Lower leg skin (tissue), 4 donors: ENCODE data around the gene FAM114A1. TPM values are rescaled to one million over a fixed set of nuclear protein-coding genes. Genes with fewer than 3 reads are reported as not detected.

Source experiments
- DNase-seq, 2 donors: peaks; one replicate each; pipeline ENCODE4 v3.0.0-alpha.2; 2019; ENCODE audit warnings: low spot score in 2 of 2
- H3K4me3 ChIP-seq: fragments of 200-600 bp; sonication (generic); 2 replicates; pipeline ENCODE4 v1.5.1; 2017; ENCODE audit warnings: mild to moderate bottlenecking, low read depth; ENCODE audit not compliant: poor library complexity, severe bottlenecking
- CTCF ChIP-seq, 3 donors: fragments of 450-650 bp; IDR thresholded peaks; one replicate each; pipeline ENCODE4 v1.5.1; 2016; ENCODE audit warnings: antibody characterized with exemption in 3 of 3, mild to moderate bottlenecking in 3 of 3, moderate library complexity in 2 of 3
- POLR2A ChIP-seq, 2 donors: fragments of 450-650 bp; IDR thresholded peaks; one replicate each; pipeline ENCODE4 v1.6.1; 2016 to 2017; ENCODE audit warnings: antibody characterized with exemption in 2 of 2, mild to moderate bottlenecking in 1 of 2, moderate library complexity in 1 of 2
- WGBS, 2 donors: methylation state at CpG; one replicate each; pipeline ENCODE4 v1.1.5; 2018; 5-methylcytosine and 5-hydroxymethylcytosine counted together
- intact Hi-C: fragments of 100-400 bp; cut with DNase I; formaldehyde crosslinking; loops from one replicate; pipeline ENCODE4 v1.15.0; 2023; ENCODE audit warnings: low total_unique reads
- total RNA-seq, 4 donors: library from RNA; depleted of rRNA; stranded (reverse); fragments of >200 nt; gene quantifications; one replicate each; pipeline ENCODE4 v1.1.0, GENCODE V29; 2016

The FAM114A1 gene
- total RNA-seq, 4 donors from 2014 or later, result 49.8 to 71.0 (median 54.6) TPM

DNA sequence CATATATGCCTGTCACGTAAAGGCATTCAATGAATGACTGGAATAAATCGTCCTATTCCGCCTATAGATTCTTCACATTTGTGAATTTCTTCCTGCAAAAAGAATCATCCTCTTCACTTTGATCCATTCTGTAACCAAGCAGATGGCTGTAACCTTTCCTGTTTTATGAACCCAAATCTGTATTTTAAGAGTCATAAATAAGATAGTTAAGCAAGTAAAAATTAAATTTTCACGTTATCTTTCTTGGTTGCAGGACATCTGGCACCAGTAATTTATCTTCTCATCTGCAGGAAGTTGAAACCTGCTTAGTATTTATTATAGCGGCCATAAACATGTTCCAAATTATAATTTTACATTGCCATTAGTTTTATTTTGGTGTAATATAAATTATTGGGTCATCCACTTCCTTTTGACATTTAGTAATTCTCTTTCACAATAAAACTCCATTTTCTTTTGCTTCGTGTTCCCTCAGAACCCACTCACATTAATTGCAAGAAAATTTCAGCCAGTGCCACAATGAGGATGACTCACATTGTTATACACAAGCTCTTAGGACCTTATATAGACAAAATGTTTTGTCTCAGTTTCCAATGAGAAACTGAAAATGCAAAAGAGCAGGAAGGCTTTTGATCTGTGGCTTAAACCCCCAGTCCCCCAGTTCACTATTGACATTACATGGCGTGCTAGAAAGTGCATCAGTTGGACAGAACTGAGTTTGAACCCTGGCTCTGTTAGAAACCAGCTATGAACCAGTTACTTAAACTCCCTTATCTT is 113.5 kb downstream of the FAM114A1 start:
- no peak for DNase-seq
- no peak overlapping the region for H3K4me3 ChIP-seq
- 59 to 69% methylated on average over 7 of the region's 7 CpGs for WGBS, 2 donors
- no peak for TF ChIP-seq CTCF (IDR thresholded peaks at IDR 0.05)
- no peak for TF ChIP-seq POLR2A (IDR thresholded peaks at IDR 0.05)
- intact Hi-C loops, result no loop called here

DNA sequence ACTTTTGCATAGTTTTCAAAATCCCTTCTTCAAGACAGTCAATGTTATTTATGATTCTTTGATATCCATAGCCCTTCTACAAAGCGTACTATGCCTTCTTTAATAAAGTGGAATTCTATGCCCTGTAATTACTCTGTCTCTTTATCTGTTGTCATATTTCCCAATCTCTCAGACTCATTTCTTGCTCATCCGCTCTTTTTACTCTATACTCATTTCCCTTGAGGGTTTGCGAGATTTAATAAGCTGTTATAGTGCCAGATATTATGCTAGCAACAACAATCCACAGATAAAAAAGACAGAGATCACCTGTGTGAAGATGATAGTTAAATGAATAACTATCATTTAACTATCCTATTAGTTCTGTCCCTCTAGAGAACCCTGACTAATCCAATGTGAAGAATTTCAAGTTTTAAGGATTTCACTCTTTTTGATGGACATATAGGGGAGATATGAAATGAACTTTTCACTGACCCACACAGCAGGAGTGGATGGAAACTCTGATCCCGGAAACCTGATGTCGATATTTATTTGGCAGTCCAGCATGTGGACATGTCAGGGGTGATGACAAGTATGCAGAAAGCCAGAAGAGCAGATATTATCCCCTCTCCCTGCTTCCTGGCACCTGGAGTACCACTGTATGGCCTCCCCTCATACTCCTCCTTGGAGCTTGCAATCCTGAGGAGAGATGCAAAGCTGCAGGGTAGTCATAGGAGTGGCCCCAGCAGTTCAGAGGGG is 114.9 kb downstream of the FAM114A1 start:
- 77 to 79% methylated on average over 5 of the region's 5 CpGs for WGBS, 2 donors
- H3K4me3 ChIP-seq, result no peak overlapping the region
- TF ChIP-seq POLR2A (IDR thresholded peaks at IDR 0.05) (no peak), CTCF (IDR thresholded peaks at IDR 0.05) (no peak)
- DNase-seq, result no peak
- intact Hi-C loops, result no loop called here

DNA sequence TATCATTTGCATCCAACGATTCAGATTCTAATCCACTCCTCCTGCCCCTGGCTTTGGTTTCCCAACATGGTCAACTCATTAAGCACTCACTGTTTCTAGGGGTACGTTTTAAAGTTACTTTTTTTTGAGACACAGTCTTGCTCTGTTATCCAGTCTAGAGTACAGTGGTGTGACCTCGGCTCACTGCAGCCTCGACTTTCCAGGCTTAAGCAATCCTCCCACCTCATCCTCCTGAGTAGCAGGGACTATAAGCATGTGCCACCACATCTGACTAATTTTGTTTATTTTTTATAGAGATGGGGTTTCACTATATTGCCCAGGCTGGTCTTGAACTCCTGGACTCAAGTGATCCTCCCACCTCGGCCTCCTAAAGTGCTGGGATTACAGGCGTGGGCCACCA is 115.7 kb downstream of the FAM114A1 start:
- no peak overlapping the region for H3K4me3 ChIP-seq
- TF ChIP-seq POLR2A (IDR thresholded peaks at IDR 0.05) (no peak), CTCF (IDR thresholded peaks at IDR 0.05) (no peak)
- intact Hi-C loops, result no loop called here
- 88 to 92% methylated on average over 6 of the region's 6 CpGs for WGBS, 2 donors
- DNase-seq, result no peak

DNA sequence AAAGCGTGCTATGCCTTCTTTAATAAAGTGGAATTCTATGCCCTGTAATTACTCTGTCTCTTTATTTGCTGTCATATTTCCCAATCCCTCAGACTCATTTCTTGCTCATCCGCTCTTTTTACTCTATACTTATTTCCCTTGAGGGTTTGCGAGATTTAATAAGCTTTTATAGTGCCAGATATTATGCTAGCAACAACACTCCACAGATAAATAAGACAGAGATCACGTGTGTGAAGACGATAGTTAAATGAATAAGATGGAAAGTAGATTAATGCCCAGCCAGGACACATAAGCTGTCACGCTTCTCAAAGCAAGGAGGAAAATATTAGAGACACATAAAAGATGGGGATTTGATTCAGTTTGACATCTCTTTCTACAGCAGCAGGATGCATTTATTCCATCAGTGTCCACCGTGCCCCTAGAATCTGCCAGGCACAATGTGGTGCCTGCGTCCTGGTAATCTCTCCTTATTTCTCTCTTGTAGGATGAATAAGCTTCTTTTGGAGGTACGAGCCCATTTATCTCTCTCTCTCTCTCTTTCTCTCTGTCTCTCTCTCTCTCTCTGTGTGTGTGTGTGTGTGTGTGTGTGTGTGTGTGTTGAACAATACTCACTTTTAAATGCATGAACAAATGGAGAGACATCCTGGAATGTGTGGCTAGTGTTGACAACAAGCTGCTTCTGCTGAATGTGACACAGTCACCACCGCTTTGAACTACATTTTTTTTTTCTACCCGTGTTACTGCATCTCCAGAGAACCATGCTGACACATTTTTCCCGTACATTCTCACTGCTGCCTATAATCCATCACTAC is 116.4 kb downstream of the FAM114A1 start:
- no peak for DNase-seq
- WGBS, 2 donors, result 54 to 56% methylated on average over 12 of the region's 12 CpGs
- intact Hi-C loops, result no loop called here
- TF ChIP-seq POLR2A (IDR thresholded peaks at IDR 0.05), result no peak
- TF ChIP-seq CTCF (IDR thresholded peaks at IDR 0.05), result no peak
- no peak overlapping the region for H3K4me3 ChIP-seq

DNA sequence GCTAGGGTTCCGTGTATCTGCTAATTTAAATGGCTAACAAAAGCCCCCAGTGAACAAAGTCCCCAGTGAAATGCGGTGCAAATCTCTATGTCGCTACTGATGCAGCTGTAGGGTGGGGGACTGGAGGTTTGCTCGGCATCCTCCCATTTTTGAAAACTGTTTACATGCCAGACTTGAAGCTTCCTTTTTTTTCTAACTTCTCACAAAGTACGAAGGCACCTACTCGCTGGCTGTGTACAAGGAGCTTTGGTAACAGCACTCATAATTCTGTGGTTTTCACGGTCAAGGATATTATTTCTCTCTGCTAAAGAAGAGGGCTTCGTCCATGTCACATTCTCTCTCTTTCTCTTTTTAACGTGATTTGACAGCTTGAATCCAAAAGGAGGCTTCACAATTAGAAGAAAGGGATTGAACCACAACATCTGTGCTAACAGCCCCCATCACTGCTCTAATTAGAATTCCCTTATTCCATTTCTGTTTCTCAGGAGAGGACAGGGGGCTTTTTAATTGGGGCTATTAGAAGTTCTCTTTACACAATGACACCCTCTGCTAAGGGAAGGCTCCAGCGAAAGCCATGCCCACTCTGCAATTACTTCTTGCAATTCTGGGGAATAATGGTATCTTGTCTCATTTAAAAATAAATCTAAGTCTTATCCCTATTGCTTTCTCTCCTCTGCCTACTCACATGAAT is 117.9 kb downstream of the FAM114A1 start:
- TF ChIP-seq POLR2A (IDR thresholded peaks at IDR 0.05) (no peak), CTCF (IDR thresholded peaks at IDR 0.05) (no peak)
- DNase-seq, result no peak
- intact Hi-C loops, result no loop called here
- no peak overlapping the region for H3K4me3 ChIP-seq
- 69 to 72% methylated on average over 10 of the region's 10 CpGs for WGBS, 2 donors
